ENCODE data around the gene PCDH9. TPM values are rescaled to one million over a fixed set of nuclear protein-coding genes. Genes with fewer than 3 reads are reported as not detected.

PCDH9 gene
- total and polyA plus RNA-seq, 5 donors: 5.1 to 30.0 (median 27.8) TPM

DNA sequence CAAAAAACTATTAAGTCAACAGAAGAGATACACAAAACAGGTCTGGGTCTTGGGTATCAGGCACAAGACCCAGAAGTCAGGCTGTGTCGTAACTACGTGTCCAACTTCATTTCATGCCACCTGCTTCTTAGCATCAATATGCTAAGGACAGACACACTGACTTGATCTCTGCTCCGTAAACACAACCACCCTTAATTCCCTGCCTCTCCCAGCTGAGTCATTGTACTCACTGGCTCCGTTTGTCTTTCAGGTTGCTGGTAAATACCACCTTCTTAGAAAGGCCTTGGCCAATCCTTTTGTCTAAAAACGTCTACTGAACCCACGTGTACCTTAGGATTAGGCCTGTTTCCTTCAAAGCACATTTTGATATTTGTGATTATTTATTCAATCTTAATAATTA is 726.2 kb downstream of the PCDH9 start:
- Histone ChIP-seq H3K9me3 (ENCODE audit: control insufficient read depth, low read length) (no peaks in the 10 kb centered on the region), H3K4me1 (ENCODE audit: control insufficient read depth, insufficient read depth, low read length) (no peaks in the 10 kb centered on the region), H3K27me3 (ENCODE audit: control insufficient read depth, insufficient read depth) (no peaks in the 10 kb centered on the region), H3K27ac (ENCODE audit: low read length) (no peak overlapping the region), H3K4me3 (ENCODE audit: low read length) (no peak overlapping the region)
- WGBS: 77% methylated on average over 6 of the region's 6 CpGs
- ATAC-seq (no peak), DNase-seq (no peak)
- intact Hi-C loops (cut with DNase I): no loop called here

- ATAC-seq: no peak
- no peaks in the 10 kb centered on the region for H3K4me1 ChIP-seq (ENCODE audit: control insufficient read depth, insufficient read depth, low read length)
- H3K4me3 ChIP-seq (ENCODE audit: low read length): no peak overlapping the region
- no peaks in the 10 kb centered on the region for H3K27me3 ChIP-seq (ENCODE audit: control insufficient read depth, insufficient read depth)
- intact Hi-C loops (cut with DNase I): no loop called here
- no peaks in the 10 kb centered on the region for H3K9me3 ChIP-seq (ENCODE audit: control insufficient read depth, low read length)
- DNase-seq: no peak
- no peak overlapping the region for H3K27ac ChIP-seq (ENCODE audit: low read length)
Observed at GRCh38 chr13:66501181-66501580, 729.0 kb downstream of the PCDH9 start.

DNA sequence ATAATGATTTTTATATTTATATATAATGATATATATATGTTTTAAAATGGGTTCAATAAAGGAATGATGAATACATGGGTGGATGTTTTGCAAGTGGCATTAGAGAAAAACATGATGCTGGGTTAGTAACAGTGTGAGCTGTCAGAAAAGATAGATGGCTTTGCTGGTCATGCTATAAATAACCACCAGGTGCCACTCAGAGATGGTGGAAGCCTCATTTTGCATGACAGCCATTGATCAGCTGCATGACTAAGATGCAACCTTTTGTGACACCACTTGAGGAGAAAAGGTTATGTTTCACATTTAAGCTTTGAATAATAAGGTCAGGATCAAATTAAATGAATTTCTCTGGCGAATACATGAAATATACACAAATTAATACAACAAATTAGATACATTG is 737.7 kb downstream of the PCDH9 start:
- DNase-seq (no peak), ATAC-seq (no peak)
- H3K27me3 ChIP-seq (ENCODE audit: control insufficient read depth, insufficient read depth): no peaks in the 10 kb centered on the region
- no peak overlapping the region for H3K4me3 ChIP-seq (ENCODE audit: low read length)
- whole genome bisulfite sequencing: 86% methylated on average over 1 of the region's 1 CpG
- no peaks in the 10 kb centered on the region for H3K4me1 ChIP-seq (ENCODE audit: control insufficient read depth, insufficient read depth, low read length)
- no peak overlapping the region for H3K27ac ChIP-seq (ENCODE audit: low read length)
- no peaks in the 10 kb centered on the region for H3K9me3 ChIP-seq (ENCODE audit: control insufficient read depth, low read length)
- intact Hi-C loops (cut with DNase I): no loop called here

DNA sequence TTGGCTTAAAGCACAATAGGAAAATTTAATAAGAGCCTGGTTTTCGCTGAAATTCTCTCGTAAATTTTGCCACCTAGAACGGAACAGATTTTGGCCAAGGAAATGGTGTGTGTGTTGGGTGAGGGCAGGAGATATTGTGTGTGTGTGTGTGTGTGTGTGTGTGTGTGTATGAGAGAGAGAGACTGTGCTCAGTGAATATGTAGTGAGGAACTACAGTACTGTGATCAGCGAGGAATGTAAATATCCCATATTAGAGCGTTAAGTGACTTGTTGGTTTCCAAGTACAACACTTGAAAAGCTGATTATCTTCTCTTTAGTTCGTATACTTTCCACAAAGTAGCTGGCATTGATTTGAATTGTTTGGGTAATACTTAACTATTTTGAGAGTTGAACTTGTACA is 738.9 kb downstream of the PCDH9 start:
- WGBS: 77% methylated on average over 6 of the region's 6 CpGs
- ATAC-seq: no peak
- intact Hi-C loops (cut with DNase I): no loop called here

GRCh38 chr13:66489586-66489985 is 740.5 kb downstream of the PCDH9 start:
- WGBS: 59% methylated on average over 2 of the region's 2 CpGs
- ATAC-seq (no peak), DNase-seq (no peak)
- intact Hi-C loops (cut with DNase I): no loop called here
- H3K4me1 ChIP-seq (ENCODE audit: control insufficient read depth, insufficient read depth, low read length): no peaks in the 10 kb centered on the region
- H3K27me3 ChIP-seq (ENCODE audit: control insufficient read depth, insufficient read depth): no peaks in the 10 kb centered on the region
- H3K4me3 ChIP-seq (ENCODE audit: low read length): no peak overlapping the region
- no peak overlapping the region for H3K27ac ChIP-seq (ENCODE audit: low read length)
- H3K9me3 ChIP-seq (ENCODE audit: control insufficient read depth, low read length): no peaks in the 10 kb centered on the region

More for the DNA sequence above, 738.9 kb downstream of the PCDH9 start:
- DNase-seq: no peak
- Histone ChIP-seq H3K27me3 (ENCODE audit: control insufficient read depth, insufficient read depth) (no peaks in the 10 kb centered on the region), H3K4me3 (ENCODE audit: low read length) (no peak overlapping the region), H3K9me3 (ENCODE audit: control insufficient read depth, low read length) (no peaks in the 10 kb centered on the region), H3K27ac (ENCODE audit: low read length) (no peak overlapping the region), H3K4me1 (ENCODE audit: control insufficient read depth, insufficient read depth, low read length) (no peaks in the 10 kb centered on the region)

DNA sequence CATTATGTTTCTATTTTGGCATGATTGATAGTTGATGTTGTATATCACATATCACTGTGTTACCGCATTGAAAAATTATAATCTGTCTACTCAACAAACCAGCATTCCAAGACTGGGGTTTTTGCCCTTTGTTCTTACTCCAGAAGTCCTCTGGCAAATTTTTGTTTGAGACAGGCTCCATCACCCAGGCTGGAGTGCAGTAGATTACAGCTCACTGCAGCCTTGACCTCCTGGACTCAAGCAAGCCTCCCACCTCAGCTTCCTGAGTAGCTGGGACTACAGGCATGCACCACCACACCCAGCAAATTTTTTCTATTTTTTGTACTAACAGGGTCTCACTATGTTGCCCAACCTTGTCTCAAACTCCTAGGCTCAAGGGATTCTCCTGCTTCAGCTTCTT is 741.0 kb downstream of the PCDH9 start:
- 90% methylated on average over 1 of the region's 1 CpG for WGBS

DNA sequence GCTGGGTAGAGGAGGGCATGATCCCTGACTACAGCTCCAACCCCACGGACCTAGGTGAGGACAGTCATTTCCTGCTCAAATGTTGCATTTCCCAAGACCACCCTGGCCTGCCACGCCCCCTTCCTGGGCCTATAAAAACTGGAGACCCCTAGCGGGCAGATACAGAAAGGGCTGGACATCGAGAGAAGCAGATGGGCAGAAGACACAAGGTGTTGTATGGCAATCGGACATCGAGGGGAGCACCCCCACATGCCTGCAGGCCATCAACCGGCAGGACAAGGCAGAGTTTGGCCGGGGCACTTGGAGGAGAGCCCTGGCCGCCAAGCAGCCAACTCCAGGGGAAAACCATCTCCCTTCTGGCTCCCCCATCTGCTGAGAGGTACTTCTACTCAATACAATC is 746.4 kb downstream of the PCDH9 start:
- Histone ChIP-seq H3K9me3 (ENCODE audit: control insufficient read depth, low read length) (no peaks in the 10 kb centered on the region), H3K4me1 (ENCODE audit: control insufficient read depth, insufficient read depth, low read length) (no peaks in the 10 kb centered on the region), H3K27me3 (ENCODE audit: control insufficient read depth, insufficient read depth) (no peaks in the 10 kb centered on the region), H3K27ac (ENCODE audit: low read length) (no peak overlapping the region), H3K4me3 (ENCODE audit: low read length) (no peak overlapping the region)
- ATAC-seq: no peak
- DNase-seq: peak in 2 of 3 donors; percentile 18 to 32
- WGBS: 88% methylated on average over 9 of the region's 9 CpGs
- intact Hi-C loops (cut with DNase I): no loop called here

More for the DNA sequence above, 741.0 kb downstream of the PCDH9 start:
- DNase-seq: no peak
- Histone ChIP-seq H3K4me3 (ENCODE audit: low read length) (no peak overlapping the region), H3K4me1 (ENCODE audit: control insufficient read depth, insufficient read depth, low read length) (no peaks in the 10 kb centered on the region), H3K27ac (ENCODE audit: low read length) (no peak overlapping the region), H3K9me3 (ENCODE audit: control insufficient read depth, low read length) (no peaks in the 10 kb centered on the region), H3K27me3 (ENCODE audit: control insufficient read depth, insufficient read depth) (no peaks in the 10 kb centered on the region)
- ATAC-seq: no peak
- intact Hi-C loops (cut with DNase I): no loop called here

GRCh38 chr13:66482836-66483235 is 747.3 kb downstream of the PCDH9 start:
- no peak for DNase-seq
- H3K27me3 ChIP-seq (ENCODE audit: control insufficient read depth, insufficient read depth): no peaks in the 10 kb centered on the region
- intact Hi-C loops (cut with DNase I): no loop called here
- H3K4me1 ChIP-seq (ENCODE audit: control insufficient read depth, insufficient read depth, low read length): no peaks in the 10 kb centered on the region
- no peak for ATAC-seq
- no peaks in the 10 kb centered on the region for H3K9me3 ChIP-seq (ENCODE audit: control insufficient read depth, low read length)
- WGBS: 62% methylated on average over 4 of the region's 4 CpGs
- no peak overlapping the region for H3K27ac ChIP-seq (ENCODE audit: low read length)
- no peak overlapping the region for H3K4me3 ChIP-seq (ENCODE audit: low read length)

- 84% methylated on average over 4 of the region's 4 CpGs for WGBS
- H3K4me1 ChIP-seq (ENCODE audit: control insufficient read depth, insufficient read depth, low read length): no peaks in the 10 kb centered on the region
- ATAC-seq (no peak), DNase-seq (no peak)
- intact Hi-C loops (cut with DNase I): no loop called here
- no peaks in the 10 kb centered on the region for H3K9me3 ChIP-seq (ENCODE audit: control insufficient read depth, low read length)
- H3K27me3 ChIP-seq (ENCODE audit: control insufficient read depth, insufficient read depth): no peaks in the 10 kb centered on the region
- no peak overlapping the region for H3K27ac ChIP-seq (ENCODE audit: low read length)
- H3K4me3 ChIP-seq (ENCODE audit: low read length): no peak overlapping the region
Observed at GRCh38 chr13:66477816-66478215, 752.3 kb downstream of the PCDH9 start.

DNA sequence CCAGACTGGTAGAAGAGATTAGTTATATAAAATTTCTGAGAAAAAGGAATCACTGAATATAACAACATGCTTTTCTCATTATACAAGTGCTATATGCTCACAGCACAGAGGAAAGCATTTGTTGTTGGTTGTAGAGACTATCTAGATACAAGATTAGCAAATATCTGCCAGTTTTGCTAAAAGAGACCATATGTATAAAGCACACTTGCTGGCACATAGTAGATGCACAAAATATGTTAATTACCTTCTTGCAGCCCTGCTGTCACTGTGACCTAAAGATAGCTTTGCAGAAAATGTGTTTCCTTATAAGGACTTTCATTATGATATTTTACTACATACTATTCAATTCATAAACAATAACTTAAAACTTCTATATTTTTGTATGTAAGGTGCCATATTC is 755.1 kb downstream of the PCDH9 start:
- no peaks in the 10 kb centered on the region for H3K4me1 ChIP-seq (ENCODE audit: control insufficient read depth, insufficient read depth, low read length)
- H3K4me3 ChIP-seq (ENCODE audit: low read length): no peak overlapping the region
- ATAC-seq (no peak), DNase-seq (no peak)
- H3K9me3 ChIP-seq (ENCODE audit: control insufficient read depth, low read length): no peaks in the 10 kb centered on the region
- H3K27me3 ChIP-seq (ENCODE audit: control insufficient read depth, insufficient read depth): no peaks in the 10 kb centered on the region
- intact Hi-C loops (cut with DNase I): no loop called here
- H3K27ac ChIP-seq (ENCODE audit: low read length): no peak overlapping the region

GRCh38 chr13:66469745-66470144 is 760.4 kb downstream of the PCDH9 start:
- no peak for ATAC-seq
- WGBS: 53% methylated on average over 6 of the region's 6 CpGs
- H3K4me3 ChIP-seq (ENCODE audit: low read length): no peak overlapping the region
- no peak overlapping the region for H3K27ac ChIP-seq (ENCODE audit: low read length)
- no peaks in the 10 kb centered on the region for H3K4me1 ChIP-seq (ENCODE audit: control insufficient read depth, insufficient read depth, low read length)
- no peaks in the 10 kb centered on the region for H3K27me3 ChIP-seq (ENCODE audit: control insufficient read depth, insufficient read depth)
- intact Hi-C loops (cut with DNase I): no loop called here
- DNase-seq: no peak
- H3K9me3 ChIP-seq (ENCODE audit: control insufficient read depth, low read length): no peaks in the 10 kb centered on the region

DNA sequence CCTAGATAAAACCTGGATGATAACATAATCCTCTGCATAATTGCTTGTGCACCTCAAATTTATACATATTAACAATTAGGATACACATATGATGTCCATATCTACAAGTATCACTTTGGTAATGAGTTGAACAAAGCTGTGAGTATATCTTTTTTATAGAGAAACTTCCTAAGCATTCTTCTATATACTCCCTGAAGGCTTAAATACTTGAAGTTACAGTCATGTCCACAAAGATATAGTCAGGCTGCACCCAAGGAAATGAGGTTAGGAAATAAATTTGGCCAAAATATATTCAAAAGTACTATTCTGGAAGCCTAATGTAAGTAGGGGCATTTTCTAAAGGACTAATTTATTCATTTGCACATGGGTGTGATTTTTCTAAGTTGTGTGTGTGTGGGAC is 761.5 kb downstream of the PCDH9 start:
- intact Hi-C loops (cut with DNase I): no loop called here
- Histone ChIP-seq H3K9me3 (ENCODE audit: control insufficient read depth, low read length) (no peaks in the 10 kb centered on the region), H3K27ac (ENCODE audit: low read length) (no peak overlapping the region), H3K4me1 (ENCODE audit: control insufficient read depth, insufficient read depth, low read length) (no peaks in the 10 kb centered on the region), H3K27me3 (ENCODE audit: control insufficient read depth, insufficient read depth) (no peaks in the 10 kb centered on the region), H3K4me3 (ENCODE audit: low read length) (no peak overlapping the region)
- DNase-seq (no peak), ATAC-seq (no peak)
